H1 (cell line): ENCODE data around the gene PBXIP1. TPM values are rescaled to one million over a fixed set of nuclear protein-coding genes. Genes with fewer than 3 reads are reported as not detected.

Experiments used
- JUN ChIP-seq: IDR thresholded peaks from 2 replicates; pipeline ENCODE4 v1.6.1; 2011; ENCODE audit warnings: low read depth, mild to moderate bottlenecking, improper control_type of control experiment, low read length
- KDM5A ChIP-seq: fragments of 200-600 bp; IDR thresholded peaks from 2 replicates; pipeline ENCODE4 v1.7.1; 2012; ENCODE audit warnings: mild to moderate bottlenecking, low read length, inconsistent platforms, mixed read lengths
- MAFK ChIP-seq: IDR thresholded peaks from 2 replicates; pipeline ENCODE4 v1.6.1; 2012; ENCODE audit warnings: low read depth, mild to moderate bottlenecking, improper control_type of control experiment, low read length
- PHF8 ChIP-seq: fragments of 200-600 bp; sonication (generic); conservative IDR thresholded peaks from 2 replicates; pipeline ENCODE4 v1.7.1; 2012; ENCODE audit warnings: low read depth, mild to moderate bottlenecking, inconsistent platforms, low read length, moderate library complexity
- polyA plus RNA-seq, 7 experiments: library from polyadenylated mRNA; depleted of rRNA in 3 of 7; stranded (reverse) in 5 of 7; unstranded in 2 of 7; fragments of >200 nt in 5 of 7; fragments of 200-250 nt in 2 of 7; gene quantifications; 1 replicate in 5 of 7; 2 replicates in 1 of 7; 4 replicates in 1 of 7; pipeline versions ENCODE4 v1.2.1 to v1.2.3, GENCODE V29; 2011 to 2013; ENCODE audit warnings: missing spikeins in 2 of 7, mixed read lengths in 2 of 7
- total RNA-seq: library from RNA; stranded (reverse); fragmentation: NEBNext Ultra II Directional; extraction: Animal tissue kit (Norgen Biotek cat#: 25700); gene quantifications from 2 replicates; pipeline ENCODE4 v1.2.1, GENCODE V29; 2021

Gene PBXIP1
- total and polyA plus RNA-seq, 2 of the 8 experiments (the other 6 are each of a cell fraction or from before 2014, with no cell fraction given): 12.0 to 19.8 TPM

DNA sequence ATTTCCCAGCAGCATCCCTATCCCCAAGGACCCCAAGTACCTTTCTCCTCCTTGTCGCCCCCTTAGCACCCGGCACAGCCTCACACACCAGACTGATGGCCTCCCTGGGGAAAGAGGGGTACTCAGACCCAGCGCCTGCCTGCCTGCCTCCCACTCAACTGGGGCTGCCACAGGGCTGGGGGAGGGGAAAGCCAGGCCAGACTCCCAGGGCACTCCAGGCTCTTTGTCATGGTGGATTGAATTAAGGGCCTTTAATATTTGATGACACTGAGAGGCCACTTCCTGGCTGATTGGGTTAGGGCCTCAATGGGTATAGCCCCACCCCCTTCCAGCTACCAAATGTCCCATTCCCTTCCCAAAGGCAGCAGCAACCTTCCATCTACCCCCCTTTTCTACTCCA lies 12.8 kb upstream of the PBXIP1 start (continued):
- TF ChIP-seq JUN (no peak), KDM5A (no peak), PHF8 (no peak), MAFK (no peak)
